IMR-90 (cell line): Measurements from ENCODE around the gene HAO2. TPM values are rescaled to one million over a fixed set of nuclear protein-coding genes. Genes with fewer than 3 reads are reported as not detected.

Source experiments
- ATAC-seq: fragments of 200-7000 bp; cut with Tn5 transposase; 2 replicates; pipeline ENCODE4 v1.9.1; 2020; ENCODE audit warnings: low read depth, mild to moderate bottlenecking, moderate library complexity
- BruUV-seq: library from RNA; stranded (reverse); fragments of 400-500 nt; replicated peaks from 2 replicates; lab custom pipeline; 2021; lab: Mats Ljungman, UMichigan
- CTCF ChIA-PET: fragments of 300-600 bp; formaldehyde crosslinking; extraction: SDS; loops from one replicate; lab custom pipeline; 2021; ENCODE audit warnings: antibody characterized with exemption; lab: Yijun Ruan, JAX
- POLR2A ChIA-PET: fragments of 300-600 bp; sonication (Branson Sonifier 250); formaldehyde crosslinking; loops from one replicate; lab custom pipeline; 2022; ENCODE audit warnings: antibody characterized with exemption; ENCODE audit not compliant: unreplicated experiment; lab: Charles Lee
- DNase-seq: peaks from one replicate; pipeline ENCODE4 v3.0.0; 2013
- H2AFZ ChIP-seq: replicated peaks from 2 replicates; pipeline ENCODE3; 2013; ENCODE audit warnings: low read length, mild to moderate bottlenecking; ENCODE audit not compliant: poor library complexity
- H2AK5ac ChIP-seq: 2 replicates; pipeline ENCODE4 v1.6.1; 2013; ENCODE audit warnings: low read depth, low read length, inconsistent platforms
- H2AK9ac ChIP-seq: replicated peaks from 2 replicates; pipeline ENCODE3; 2013; ENCODE audit warnings: mild to moderate bottlenecking, low read depth, low read length, moderate library complexity; ENCODE audit not compliant: poor library complexity
- H2BK120ac ChIP-seq: 2 replicates; pipeline ENCODE4 v1.6.1; 2013; ENCODE audit warnings: low read depth, low read length, inconsistent platforms
- H2BK15ac ChIP-seq: 3 replicates; pipeline ENCODE4 v1.6.1; 2013; ENCODE audit warnings: low read depth, low read length, inconsistent platforms
- H2BK20ac ChIP-seq: 2 replicates; pipeline ENCODE4 v1.6.1; 2013; ENCODE audit warnings: low read depth, mild to moderate bottlenecking, inconsistent platforms, low read length, moderate library complexity
- H2BK5ac ChIP-seq: 2 replicates; pipeline ENCODE4 v1.6.1; 2013; ENCODE audit warnings: mild to moderate bottlenecking, low read depth, low read length, inconsistent platforms; ENCODE audit not compliant: poor library complexity, severe bottlenecking
- H3K14ac ChIP-seq: replicated peaks from 2 replicates; pipeline ENCODE4 v1.6.1; 2013; ENCODE audit warnings: low read depth, low read length, inconsistent platforms
- H3K18ac ChIP-seq: 2 replicates; pipeline ENCODE4 v1.6.1; 2013; ENCODE audit warnings: low read depth, low read length, control low read depth
- H3K23ac ChIP-seq: 2 replicates; pipeline ENCODE4 v1.6.1; 2013; ENCODE audit warnings: low read depth, low read length, inconsistent platforms
- H3K27ac ChIP-seq: 2 replicates; pipeline ENCODE4 v1.5.1; 2013; ENCODE audit warnings: mild to moderate bottlenecking, control low read depth, low read length; ENCODE audit not compliant: insufficient read depth
- H3K27me3 ChIP-seq: 2 replicates; pipeline ENCODE4 v1.6.1; 2013; ENCODE audit warnings: low read length; ENCODE audit not compliant: control insufficient read depth, insufficient read depth
- H3K36me3 ChIP-seq: 2 replicates; pipeline ENCODE4 v1.6.1; 2013; ENCODE audit warnings: low read length, mixed read lengths; ENCODE audit not compliant: control insufficient read depth, insufficient read depth
- H3K4ac ChIP-seq: 2 replicates; pipeline ENCODE4 v1.6.1; 2013; ENCODE audit warnings: low read depth, low read length, inconsistent platforms
- H3K4me1 ChIP-seq: 2 replicates; pipeline ENCODE4 v1.6.1; 2013; ENCODE audit warnings: low read length, mixed read lengths; ENCODE audit not compliant: control insufficient read depth, insufficient read depth
- H3K4me2 ChIP-seq: 2 replicates; pipeline ENCODE4 v1.6.1; 2013; ENCODE audit warnings: low read depth, mild to moderate bottlenecking, control low read depth, low read length, moderate library complexity
- H3K4me3 ChIP-seq: 2 replicates; pipeline ENCODE4 v1.5.1; 2013; ENCODE audit warnings: low read depth, mild to moderate bottlenecking, control low read depth, low read length, moderate library complexity; ENCODE audit not compliant: insufficient read depth
- H3K56ac ChIP-seq: 2 replicates; pipeline ENCODE4 v1.6.1; 2013; ENCODE audit warnings: low read length, inconsistent platforms; ENCODE audit not compliant: insufficient read depth; ENCODE audit errors: extremely low read depth
- H3K79me1 ChIP-seq, 2 experiments: 2 replicates each; pipeline ENCODE4 v1.6.1; 2013; ENCODE audit warnings: low read length in 2 of 2, inconsistent platforms in 1 of 2, low read depth in 1 of 2
- H3K9ac ChIP-seq: 2 replicates; pipeline ENCODE4 v1.6.1; 2013; ENCODE audit warnings: low read depth, low read length, control low read depth
- H3K9me1 ChIP-seq: 2 replicates; pipeline ENCODE4 v1.6.1; 2013; ENCODE audit warnings: low read length, inconsistent platforms; ENCODE audit not compliant: insufficient read depth
- H3K9me3 ChIP-seq: 2 replicates; pipeline ENCODE4 v1.6.1; 2013; ENCODE audit warnings: low read length; ENCODE audit not compliant: control insufficient read depth, insufficient read depth
- H4K20me1 ChIP-seq: 2 replicates; pipeline ENCODE4 v1.6.1; 2013; ENCODE audit warnings: low read length, inconsistent platforms; ENCODE audit not compliant: insufficient read depth
- H4K5ac ChIP-seq: 2 replicates; pipeline ENCODE4 v1.6.1; 2013; ENCODE audit warnings: mild to moderate bottlenecking, low read depth, low read length, control low read depth
- H4K8ac ChIP-seq, 2 experiments: 2 replicates each; pipeline ENCODE4 v1.6.1; 2013; ENCODE audit warnings: low read depth in 2 of 2, low read length in 2 of 2, control low read depth in 1 of 2, inconsistent platforms in 1 of 2
- H4K91ac ChIP-seq: 2 replicates; pipeline ENCODE4 v1.6.1; 2013; ENCODE audit warnings: low read depth, low read length, inconsistent platforms; ENCODE audit not compliant: insufficient read depth
- BHLHE40 ChIP-seq: fragments of 150-350 bp; IDR thresholded peaks from 2 replicates; pipeline ENCODE4 v1.6.1; 2016; ENCODE audit warnings: mild to moderate bottlenecking, low read depth, low read length
- CEBPB ChIP-seq: IDR thresholded peaks from 2 replicates; pipeline ENCODE4 v1.6.1; 2012; ENCODE audit warnings: low read depth, low read length, improper control_type of control experiment
- CHD1 ChIP-seq: IDR thresholded peaks from 2 replicates; pipeline ENCODE4 v1.6.1; 2012; ENCODE audit warnings: low read depth, low read length, improper control_type of control experiment
- MAFK ChIP-seq: IDR thresholded peaks from 2 replicates; pipeline ENCODE4 v1.6.1; 2012; ENCODE audit warnings: low read depth, low read length, improper control_type of control experiment
- MAZ ChIP-seq: IDR thresholded peaks from 2 replicates; pipeline ENCODE4 v1.6.1; 2012; ENCODE audit warnings: low read depth, mild to moderate bottlenecking, low read length, improper control_type of control experiment, moderate library complexity, borderline replicate concordance
- MXI1 ChIP-seq: IDR thresholded peaks from 2 replicates; pipeline ENCODE4 v1.6.1; 2012; ENCODE audit warnings: low read depth, mild to moderate bottlenecking, low read length, moderate library complexity, borderline replicate concordance
- NFE2L2 ChIP-seq: fragments of 150-350 bp; IDR thresholded peaks from 2 replicates; pipeline ENCODE4 v1.6.1; 2016; ENCODE audit warnings: low read depth, mild to moderate bottlenecking, low read length
- POLR2A ChIP-seq: IDR thresholded peaks from 2 replicates; pipeline ENCODE4 v1.6.1; 2012; ENCODE audit warnings: mild to moderate bottlenecking, low read depth, low read length
- RCOR1 ChIP-seq: IDR thresholded peaks from 2 replicates; pipeline ENCODE4 v1.6.1; 2012; ENCODE audit warnings: mild to moderate bottlenecking, low read length, improper control_type of control experiment; ENCODE audit not compliant: insufficient replicate concordance
- RFX5 ChIP-seq: IDR thresholded peaks from 2 replicates; pipeline ENCODE4 v1.8.0; 2012; ENCODE audit warnings: low read depth, mild to moderate bottlenecking, low read length, moderate library complexity
- dilution Hi-C: fragments of 300-500 bp; cut with HindIII; formaldehyde crosslinking; loops from one replicate; pipeline ENCODE4 v1.14.3; 2018; ENCODE audit warnings: low sequenced_read_pairs; ENCODE audit not compliant: unreplicated experiment
- in situ Hi-C: fragments of 300-500 bp; cut with MboI; formaldehyde crosslinking; loops from 3 replicates; pipeline ENCODE4 v1.14.3; 2019; ENCODE audit warnings: low sequenced_read_pairs, inconsistent platforms, mixed read lengths
- intact Hi-C: fragments of 100-400 bp; cut with micrococcal nuclease; formaldehyde crosslinking; loops from 2 replicates; pipeline ENCODE4 v1.10.0; 2022
- polyA plus RNA-seq, 3 experiments: library from polyadenylated mRNA; depleted of rRNA; stranded (reverse); fragments of >200 nt; gene quantifications; 2 replicates each; pipeline ENCODE4 v1.2.3, GENCODE V29; 2012; ENCODE audit warnings: low replicate concordance in 1 of 3
- total RNA-seq: library from RNA; depleted of rRNA; stranded (reverse); fragments of >200 nt; gene quantifications from 2 replicates; pipeline ENCODE4 v1.2.3, GENCODE V29; 2012

Gene HAO2
- total and polyA plus RNA-seq, 2 of the 4 experiments (the other 2 are of a cell fraction), result not detected

GRCh38 chr1:119396982-119397381 is 28.4 kb downstream of the HAO2 start:
- H3K36me3 ChIP-seq, result no peaks in the 10 kb centered on the region
- H4K5ac ChIP-seq, result no peak overlapping the region
- no peak overlapping the region for H3K4ac ChIP-seq
- no peak overlapping the region for H3K14ac ChIP-seq
- H2BK20ac ChIP-seq, result no peak overlapping the region
- no peaks in the 10 kb centered on the region for H3K79me1 ChIP-seq
- H3K9me3 ChIP-seq, result no peaks in the 10 kb centered on the region
- H3K18ac ChIP-seq, result no peak overlapping the region
- no peaks in the 10 kb centered on the region for H4K20me1 ChIP-seq
- H4K8ac ChIP-seq, result no peak overlapping the region
- no peak overlapping the region for H3K56ac ChIP-seq
- no peak overlapping the region for H3K23ac ChIP-seq
- no peaks in the 10 kb centered on the region for H3K27me3 ChIP-seq
- no peak overlapping the region for H2AK5ac ChIP-seq
- H2AFZ ChIP-seq, result no peak overlapping the region
- no peaks in the 10 kb centered on the region for H3K9me1 ChIP-seq
- ATAC-seq (no peak), DNase-seq (no peak)
- no peak for TF ChIP-seq MAFK
- TF ChIP-seq POLR2A, result no peak
- TF ChIP-seq CEBPB, result no peak
- no peak for TF ChIP-seq BHLHE40
- TF ChIP-seq CHD1, result no peak
- no peak for TF ChIP-seq MAZ
- no peak for TF ChIP-seq RCOR1
- TF ChIP-seq NFE2L2, result no peak
- TF ChIP-seq MXI1, result no peak
- no peak for TF ChIP-seq RFX5
- H3K4me2 ChIP-seq, result no peak overlapping the region
- no peak overlapping the region for H3K9ac ChIP-seq
- H2BK15ac ChIP-seq, result no peak overlapping the region
- CTCF ChIA-PET, result no interaction called here
- H3K4me3 ChIP-seq, result no peak overlapping the region
- dilution Hi-C loops (no loop called here), intact Hi-C loops (no loop called here), in situ Hi-C loops (no loop called here)
- H2BK120ac ChIP-seq, result no peak overlapping the region
- H3K27ac ChIP-seq, result no peak overlapping the region
- no peak overlapping the region for H4K91ac ChIP-seq
- BruUV-seq, result no TSS peak
- POLR2A ChIA-PET, result no interaction called here
- H2BK5ac ChIP-seq, result no peak overlapping the region
- H2AK9ac ChIP-seq, result no peak overlapping the region
- H3K4me1 ChIP-seq, result no peaks in the 10 kb centered on the region
